ENCODE results near the gene KRT83. TPM values are rescaled to one million over a fixed set of nuclear protein-coding genes. Genes with fewer than 3 reads are reported as not detected.

KRT83 gene
- polyA plus RNA-seq (ENCODE audit: insufficient read length) = not detected

- DNase-seq = no peak
Observed at GRCh38 chr12:52320784-52321400, at the start of gene KRT83. TSS of gene KRT83 (minus strand) at chr12:52321398. CDS start at chr12:52321335, 63 bp downstream.

- DNase-seq = no peak
Observed at GRCh38 chr12:52369809-52370208, 48.6 kb upstream of the KRT83 start.

- no peak for DNase-seq
Observed at GRCh38 chr12:52369211-52369610, 48.0 kb upstream of the KRT83 start.

- DNase-seq = no peak
Observed at GRCh38 chr12:52368508-52368907, 47.3 kb upstream of the KRT83 start.

GRCh38 chr12:52367876-52368275 is 46.7 kb upstream of the KRT83 start:
- no peak for DNase-seq

- no peak for DNase-seq
Observed at GRCh38 chr12:52366738-52367485, 45.7 kb upstream of the KRT83 start, which contains the start of gene KRT85. TSS of gene KRT85 (minus strand) at chr12:52367481. CDS start at chr12:52367405, 76 bp downstream.

- DNase-seq = no peak
Observed at GRCh38 chr12:52364901-52365489, 43.8 kb upstream of the KRT83 start.

- DNase-seq = no peak
Observed at GRCh38 chr12:52364061-52364460, 42.9 kb upstream of the KRT83 start.

GRCh38 chr12:52363111-52363679 is 42.0 kb upstream of the KRT83 start:
- DNase-seq = no peak

- DNase-seq = no peak
Observed at GRCh38 chr12:52362118-52362726, 41.0 kb upstream of the KRT83 start.

- no peak for DNase-seq
Observed at GRCh38 chr12:52361553-52361952, 40.4 kb upstream of the KRT83 start.

GRCh38 chr12:52360663-52361271 is 39.6 kb upstream of the KRT83 start:
- no peak for DNase-seq

GRCh38 chr12:52360106-52360662 is 39.0 kb upstream of the KRT83 start:
- no peak for DNase-seq

GRCh38 chr12:52359621-52360061 is 38.4 kb upstream of the KRT83 start:
- no peak for DNase-seq

- DNase-seq = no peak
Observed at GRCh38 chr12:52358575-52359350, 37.6 kb upstream of the KRT83 start.

- DNase-seq = no peak
Observed at GRCh38 chr12:52356762-52357580, 35.8 kb upstream of the KRT83 start.

GRCh38 chr12:52356031-52356761 is 35.0 kb upstream of the KRT83 start:
- DNase-seq = no peak

GRCh38 chr12:52355176-52355575 is 34.0 kb upstream of the KRT83 start:
- DNase-seq = no peak

GRCh38 chr12:52354200-52354599 is 33.0 kb upstream of the KRT83 start:
- DNase-seq = no peak

- no peak for DNase-seq
Observed at GRCh38 chr12:52353766-52354165, 32.6 kb upstream of the KRT83 start.
